ENCODE data around the gene PLS3. TPM values are rescaled to one million over a fixed set of nuclear protein-coding genes. Genes with fewer than 3 reads are reported as not detected.

PLS3 gene
- total RNA-seq, 2 experiments from 2014 or later: 0.13 to 0.63 TPM

- Mint-ChIP-seq H3K4me1 (no peaks in the 10 kb centered on the region), H3K4me3 (no peak overlapping the region), H3K36me3 (ENCODE audit: low read depth) (no peaks in the 10 kb centered on the region), H3K9me3 (no peaks in the 10 kb centered on the region), H3K27ac (no peak overlapping the region), H3K27me3 (no peaks in the 10 kb centered on the region)
- DNase-seq: no peak
- POLR2A ChIA-PET: no interaction called here
- CTCF ChIA-PET: no interaction called here
These were observed 21.0 kb downstream of the PLS3 start for GRCh38 chrX:115581759-115582615.

DNA sequence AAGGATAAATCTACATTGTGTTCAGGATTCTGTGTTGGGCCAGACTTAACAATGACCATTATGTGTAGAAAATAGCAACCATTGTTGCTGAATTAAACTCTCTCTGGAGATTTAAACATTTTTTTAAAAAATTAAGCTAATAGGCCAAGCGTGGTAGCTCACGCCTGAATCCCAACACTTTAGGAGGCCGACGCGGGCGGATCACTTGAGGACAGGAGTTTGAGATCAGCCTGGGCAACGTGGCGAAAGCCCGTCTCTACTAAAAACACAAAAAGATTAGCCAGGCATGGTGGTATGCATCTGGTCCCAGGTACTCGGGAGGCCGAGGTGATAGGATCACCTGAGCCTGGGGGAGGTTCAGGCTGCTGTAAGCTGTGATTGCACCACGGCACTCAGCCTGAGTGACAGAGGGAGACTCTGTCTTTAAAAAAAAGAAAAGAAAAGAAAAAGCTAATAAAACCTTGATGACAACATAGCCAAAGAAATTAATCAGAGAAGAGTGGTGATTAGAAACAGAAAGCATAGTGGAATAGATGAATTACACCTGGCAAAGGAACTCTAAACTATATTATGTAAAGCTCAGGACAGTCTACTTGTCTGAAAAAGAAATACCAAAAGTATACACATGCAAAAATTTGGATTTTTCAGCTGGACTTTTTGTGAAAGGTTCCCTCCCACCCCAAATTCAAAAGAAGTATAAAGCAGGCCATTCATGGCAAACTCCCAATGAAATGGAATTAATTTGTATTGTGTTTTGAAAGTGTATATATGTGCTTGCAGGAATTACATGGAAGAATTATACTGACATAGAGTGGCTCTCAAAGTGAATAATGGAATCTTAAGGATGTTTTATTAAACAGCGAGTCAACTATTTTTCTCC, 21.9 kb downstream of the PLS3 start:
- H3K27ac Mint-ChIP-seq: no peak overlapping the region
- no peaks in the 10 kb centered on the region for H3K27me3 Mint-ChIP-seq
- no peak for DNase-seq
- H3K4me3 Mint-ChIP-seq: no peak overlapping the region
- ChIA-PET CTCF (no interaction called here), POLR2A (no interaction called here)
- no peaks in the 10 kb centered on the region for H3K4me1 Mint-ChIP-seq
- no peaks in the 10 kb centered on the region for H3K36me3 Mint-ChIP-seq (ENCODE audit: low read depth)
- H3K9me3 Mint-ChIP-seq: no peaks in the 10 kb centered on the region

DNA sequence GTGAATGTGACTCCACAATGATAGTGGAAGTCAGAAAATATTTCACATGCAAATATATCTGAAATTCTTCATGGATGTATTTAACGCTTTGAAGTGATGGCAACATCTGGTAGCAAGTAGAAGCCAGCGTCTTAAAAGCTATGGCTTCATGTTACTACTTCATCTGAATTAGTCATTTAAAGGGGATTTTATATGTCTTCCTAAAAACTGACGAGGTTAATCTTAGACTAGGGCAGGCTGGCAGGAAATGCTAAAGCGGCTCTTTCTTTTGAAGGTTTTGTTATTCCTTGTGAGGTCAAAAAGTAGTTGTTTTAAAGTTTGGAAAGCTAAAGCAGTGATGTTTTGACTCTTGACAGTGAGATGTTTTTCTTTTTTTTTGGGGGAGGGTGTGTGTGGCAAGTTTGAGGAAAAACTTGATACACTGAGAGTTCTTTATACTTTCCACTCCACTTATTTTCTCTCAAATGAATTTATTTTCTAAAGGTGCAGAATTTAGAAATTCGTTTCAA, 22.6 kb downstream of the PLS3 start:
- ChIA-PET CTCF (no interaction called here), POLR2A (no interaction called here)
- no peak overlapping the region for H3K4me3 Mint-ChIP-seq
- H3K27me3 Mint-ChIP-seq: no peaks in the 10 kb centered on the region
- H3K27ac Mint-ChIP-seq: no peak overlapping the region
- H3K36me3 Mint-ChIP-seq (ENCODE audit: low read depth): no peaks in the 10 kb centered on the region
- DNase-seq: no peak
- H3K4me1 Mint-ChIP-seq: no peaks in the 10 kb centered on the region
- no peaks in the 10 kb centered on the region for H3K9me3 Mint-ChIP-seq

- Mint-ChIP-seq H3K27me3 (no peaks in the 10 kb centered on the region), H3K27ac (no peak overlapping the region), H3K9me3 (no peaks in the 10 kb centered on the region), H3K4me1 (no peaks in the 10 kb centered on the region), H3K36me3 (ENCODE audit: low read depth) (no peaks in the 10 kb centered on the region), H3K4me3 (no peak overlapping the region)
- ChIA-PET POLR2A (no interaction called here), CTCF (no interaction called here)
- DNase-seq: no peak
These were observed 23.7 kb downstream of the PLS3 start for GRCh38 chrX:115584696-115585095.

DNA sequence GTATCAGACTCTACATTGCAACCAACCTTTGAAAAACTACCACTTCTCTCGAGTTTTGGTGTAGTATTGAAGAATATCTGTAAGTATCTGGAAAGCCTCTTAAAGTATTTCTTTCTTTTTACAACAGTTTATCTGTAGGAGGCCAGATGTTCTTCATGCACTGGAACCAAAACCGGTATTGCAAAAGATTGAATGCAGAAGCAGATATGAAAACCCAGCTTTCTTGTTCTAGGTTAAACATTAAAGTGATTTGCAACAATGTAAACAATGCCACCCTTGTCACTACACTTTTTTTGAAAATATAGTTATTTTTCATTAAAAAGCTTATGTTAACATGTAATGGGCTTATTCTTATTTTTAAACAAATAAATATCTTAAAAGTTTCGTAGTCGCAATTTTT, 27.2 kb downstream of the PLS3 start:
- H3K27me3 Mint-ChIP-seq: no peaks in the 10 kb centered on the region
- no peaks in the 10 kb centered on the region for H3K36me3 Mint-ChIP-seq (ENCODE audit: low read depth)
- no peaks in the 10 kb centered on the region for H3K4me1 Mint-ChIP-seq
- no peak for DNase-seq
- H3K4me3 Mint-ChIP-seq: no peak overlapping the region
- ChIA-PET POLR2A (no interaction called here), CTCF (no interaction called here)
- H3K9me3 Mint-ChIP-seq: no peaks in the 10 kb centered on the region
- H3K27ac Mint-ChIP-seq: no peak overlapping the region

GRCh38 chrX:115589419-115589818, 28.4 kb downstream of the PLS3 start:
- ChIA-PET POLR2A (no interaction called here), CTCF (no interaction called here)
- Mint-ChIP-seq H3K9me3 (no peaks in the 10 kb centered on the region), H3K4me3 (no peak overlapping the region), H3K27me3 (no peaks in the 10 kb centered on the region), H3K4me1 (no peaks in the 10 kb centered on the region), H3K36me3 (ENCODE audit: low read depth) (no peaks in the 10 kb centered on the region), H3K27ac (no peak overlapping the region)
- no peak for DNase-seq

- ChIA-PET CTCF (no interaction called here), POLR2A (no interaction called here)
- Mint-ChIP-seq H3K4me3 (no peak overlapping the region), H3K36me3 (ENCODE audit: low read depth) (no peaks in the 10 kb centered on the region), H3K4me1 (no peaks in the 10 kb centered on the region), H3K27me3 (no peaks in the 10 kb centered on the region), H3K27ac (no peak overlapping the region), H3K9me3 (no peaks in the 10 kb centered on the region)
- no peak for DNase-seq
These were observed 30.4 kb downstream of the PLS3 start for GRCh38 chrX:115591420-115591819.

DNA sequence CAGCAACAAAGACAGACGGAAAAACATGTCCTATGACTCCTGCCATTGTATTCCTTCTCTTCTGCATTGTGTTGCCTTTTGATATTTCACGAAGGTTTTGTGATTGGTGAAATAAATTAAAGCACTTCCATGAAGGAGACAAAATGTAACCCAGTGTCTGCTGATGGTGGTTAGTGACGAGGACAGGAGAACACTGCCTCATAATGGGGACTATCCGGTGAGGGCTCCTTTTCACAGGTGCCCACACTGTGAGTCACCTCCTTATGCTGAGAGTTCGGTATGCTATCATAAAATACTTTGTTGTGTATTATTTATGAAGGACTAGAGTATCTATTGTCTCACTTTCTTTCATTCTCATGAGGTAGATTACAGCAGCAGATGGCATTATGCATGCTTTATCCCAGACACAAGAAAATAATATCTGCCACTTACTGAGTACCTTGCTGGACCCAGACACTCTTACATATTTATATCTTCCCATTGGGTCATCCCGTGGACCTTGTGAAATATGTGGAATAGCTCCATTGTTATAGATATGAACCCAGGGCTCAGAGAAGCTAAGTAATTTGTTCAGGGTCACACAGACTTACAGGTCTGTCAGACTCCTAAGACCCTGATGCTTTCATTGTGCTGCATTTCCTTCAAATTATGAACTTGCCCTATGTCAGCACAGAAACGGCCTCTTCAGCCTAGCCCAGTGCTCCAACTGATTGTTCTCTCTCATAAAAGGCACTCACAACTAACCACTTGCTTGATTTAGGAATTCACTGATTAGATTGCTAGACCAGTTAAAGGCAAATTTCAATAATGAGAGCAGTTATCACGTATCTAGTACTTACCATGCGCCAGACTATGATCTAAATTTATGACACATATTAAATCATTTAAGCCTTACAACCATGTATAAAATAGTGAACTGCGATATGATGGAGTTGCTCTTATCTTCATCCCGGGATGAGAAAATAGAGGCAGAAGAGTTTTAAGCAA, 31.2 kb downstream of the PLS3 start:
- H3K9me3 Mint-ChIP-seq: no peaks in the 10 kb centered on the region
- H3K27me3 Mint-ChIP-seq: no peaks in the 10 kb centered on the region
- no peaks in the 10 kb centered on the region for H3K36me3 Mint-ChIP-seq (ENCODE audit: low read depth)
- H3K27ac Mint-ChIP-seq: no peak overlapping the region
- ChIA-PET POLR2A (no interaction called here), CTCF (no interaction called here)
- no peak overlapping the region for H3K4me3 Mint-ChIP-seq
- no peaks in the 10 kb centered on the region for H3K4me1 Mint-ChIP-seq
- no peak for DNase-seq

DNA sequence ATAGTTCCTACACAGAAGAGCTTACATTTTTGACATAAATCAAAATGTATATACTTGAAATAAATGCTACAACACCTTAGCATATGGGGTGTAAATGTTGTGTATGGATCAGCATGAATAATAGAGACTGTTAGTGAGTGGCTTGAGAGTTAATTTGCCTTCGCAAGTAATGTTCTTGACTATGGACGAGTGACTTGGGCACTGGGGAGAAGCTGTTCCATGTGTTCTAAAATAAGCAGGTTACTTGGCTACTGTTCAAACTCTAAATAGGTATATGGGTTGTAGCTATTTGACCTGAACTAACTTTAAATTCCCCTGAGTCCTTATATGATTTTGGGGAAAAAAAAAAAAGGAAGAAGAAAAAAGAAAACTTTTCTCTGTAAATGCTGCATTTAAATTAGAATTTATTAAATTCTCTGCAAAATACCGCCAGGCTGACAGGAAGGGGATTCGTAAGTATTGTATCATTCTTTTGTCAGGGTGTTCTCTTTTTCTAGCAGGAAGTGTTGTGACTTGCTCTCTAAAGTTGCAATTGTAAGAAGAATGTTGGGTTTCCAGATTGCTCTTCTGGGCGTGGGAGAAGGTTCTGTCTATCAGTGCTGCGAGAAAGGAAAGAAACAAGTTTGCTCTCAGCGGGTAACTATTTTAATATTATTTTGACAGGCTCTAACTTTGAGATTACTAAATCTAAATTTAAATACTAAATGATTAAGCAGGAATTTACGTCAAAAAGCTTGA, 32.2 kb downstream of the PLS3 start:
- CTCF ChIA-PET: no interaction called here
- Mint-ChIP-seq H3K27me3 (no peaks in the 10 kb centered on the region), H3K9me3 (no peaks in the 10 kb centered on the region), H3K27ac (no peak overlapping the region), H3K36me3 (ENCODE audit: low read depth) (no peaks in the 10 kb centered on the region), H3K4me3 (no peak overlapping the region), H3K4me1 (no peaks in the 10 kb centered on the region)
- DNase-seq: no peak
- POLR2A ChIA-PET: no interaction called here

DNA sequence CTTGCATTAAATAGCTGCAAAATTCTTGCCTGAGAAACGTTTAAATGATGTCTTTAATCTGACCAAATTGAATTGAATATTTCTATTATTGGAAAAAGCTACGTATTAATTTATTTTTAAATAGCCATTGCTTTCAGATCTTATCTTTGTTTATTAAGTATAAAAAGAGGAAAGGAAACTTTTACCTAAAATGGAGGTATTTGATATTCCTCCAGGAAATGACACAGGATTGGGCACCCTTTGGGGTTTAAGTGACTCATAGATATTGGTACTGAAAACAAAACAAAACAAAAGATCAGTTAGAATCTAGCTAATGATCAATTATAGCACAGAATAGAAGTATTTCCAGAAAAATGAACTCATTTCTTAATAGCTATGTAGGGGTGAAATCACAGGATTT, 34.1 kb downstream of the PLS3 start:
- H3K27ac Mint-ChIP-seq: no peak overlapping the region
- CTCF ChIA-PET: no interaction called here
- no peaks in the 10 kb centered on the region for H3K36me3 Mint-ChIP-seq (ENCODE audit: low read depth)

GRCh38 chrX:115598556-115598955, 37.6 kb downstream of the PLS3 start:
- Mint-ChIP-seq H3K9me3 (no peaks in the 10 kb centered on the region), H3K36me3 (ENCODE audit: low read depth) (no peaks in the 10 kb centered on the region), H3K27ac (no peak overlapping the region), H3K4me3 (no peak overlapping the region), H3K27me3 (no peaks in the 10 kb centered on the region), H3K4me1 (no peaks in the 10 kb centered on the region)
- CTCF ChIA-PET: no interaction called here
- DNase-seq: no peak
- POLR2A ChIA-PET: no interaction called here

More for the DNA sequence above, 34.1 kb downstream of the PLS3 start:
- Mint-ChIP-seq H3K9me3 (no peaks in the 10 kb centered on the region), H3K4me3 (no peak overlapping the region), H3K4me1 (no peaks in the 10 kb centered on the region), H3K27me3 (no peaks in the 10 kb centered on the region)
- DNase-seq: no peak
- POLR2A ChIA-PET: no interaction called here

- no peaks in the 10 kb centered on the region for H3K4me1 Mint-ChIP-seq
- no peaks in the 10 kb centered on the region for H3K27me3 Mint-ChIP-seq
- H3K9me3 Mint-ChIP-seq: no peaks in the 10 kb centered on the region
- no peak for DNase-seq
- POLR2A ChIA-PET: no interaction called here
- H3K4me3 Mint-ChIP-seq: no peak overlapping the region
- CTCF ChIA-PET: no interaction called here
- H3K36me3 Mint-ChIP-seq (ENCODE audit: low read depth): no peaks in the 10 kb centered on the region
- no peak overlapping the region for H3K27ac Mint-ChIP-seq
These were observed 41.3 kb downstream of the PLS3 start for GRCh38 chrX:115602308-115602707.
